Neural cell (in vitro differentiated cells): ENCODE data around the gene RIMKLB.

ENCODE experiments used
- CTCF ChIP-seq: fragments of 450-650 bp; IDR thresholded peaks from 2 replicates; pipeline ENCODE4 v1.5.1; 2014; ENCODE audit warnings: antibody characterized with exemption, mild to moderate bottlenecking, moderate library complexity; ENCODE audit not compliant: poor library complexity, severe bottlenecking
- POLR2AphosphoS5 ChIP-seq: IDR thresholded peaks from 2 replicates; pipeline ENCODE4 v1.6.1; 2012

DNA sequence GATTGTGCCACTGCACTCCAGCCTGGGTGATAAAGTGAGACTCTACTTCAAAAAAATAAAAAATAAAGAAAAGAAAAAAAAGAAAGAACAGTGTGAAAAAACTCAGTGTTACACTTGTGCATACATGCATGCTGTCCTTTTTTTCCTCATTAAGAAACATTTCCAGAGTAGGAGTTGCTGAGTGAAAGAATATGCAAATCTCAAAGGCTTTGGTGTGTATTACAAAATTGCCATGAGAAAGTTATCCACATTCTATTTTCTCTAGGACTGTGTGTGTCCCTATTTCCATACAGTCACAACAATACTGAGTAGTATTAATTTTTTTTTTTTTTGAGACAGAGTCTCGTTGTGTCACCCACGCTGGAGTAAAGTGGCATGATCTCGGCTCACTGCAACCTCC lies 123.8 kb downstream of the RIMKLB start:
- TF ChIP-seq CTCF, result no peak
- TF ChIP-seq POLR2AphosphoS5, result no peak
